ENCODE results near the gene FNIP2. TPM values are rescaled to one million over a fixed set of nuclear protein-coding genes. Genes with fewer than 3 reads are reported as not detected.
"Not testable (repeated sequence)": the region's sequence is repeated elsewhere in the genome, so short reads cannot be mapped to it uniquely, and the experiment has no call there.

The FNIP2 gene
- total RNA-seq, 1 donor, result 30.9 TPM

- H3K27me3 ChIP-seq (ENCODE audit: insufficient read depth, low read length); H3K4me3 ChIP-seq (ENCODE audit: low read length); H3K4me1 ChIP-seq (ENCODE audit: insufficient read depth, low read length); H3K9me3 ChIP-seq (ENCODE audit: low read depth, low read length): not testable (repeated sequence)
Measured at GRCh38 chr4:158900408-158900807, 131.6 kb downstream of the FNIP2 start.

DNA sequence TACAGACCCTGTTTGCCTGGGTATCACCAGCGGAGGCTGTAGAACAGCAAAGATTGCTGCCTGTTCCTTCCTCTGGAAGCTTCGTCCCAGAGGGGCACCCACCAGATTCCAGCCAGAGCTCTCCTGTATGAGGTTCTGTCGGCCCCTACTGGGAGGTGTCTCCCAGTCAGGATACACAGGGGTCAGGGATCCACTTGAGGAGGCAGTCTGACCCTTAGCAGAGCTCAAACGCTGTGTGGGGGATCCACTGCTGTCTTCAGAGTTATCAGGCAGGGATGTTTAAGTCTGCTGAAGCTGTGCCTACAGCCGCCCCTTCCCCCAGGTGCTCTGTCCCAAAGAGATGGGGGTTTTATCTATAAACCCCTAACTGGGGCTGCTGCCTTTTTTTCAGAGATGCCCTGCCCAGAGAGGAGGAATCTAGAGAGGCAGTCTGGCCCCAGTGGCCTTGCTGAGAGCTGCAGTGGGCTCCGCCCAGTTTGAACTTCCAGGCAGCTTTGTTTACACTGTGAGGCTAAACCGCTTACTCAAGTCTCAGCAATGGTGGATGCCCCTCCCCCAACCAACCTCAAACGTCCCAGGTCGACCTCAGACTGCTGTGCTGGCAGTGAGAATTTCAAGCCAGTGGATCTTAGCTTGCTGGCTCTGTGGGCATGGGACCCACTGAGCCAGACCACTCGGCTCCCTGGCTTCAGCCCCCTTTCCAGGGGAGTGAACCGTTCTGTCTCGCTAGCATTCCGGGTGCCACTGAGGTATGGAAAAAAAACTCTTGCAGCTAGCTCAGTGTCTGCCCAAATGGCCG is 133.7 kb downstream of the FNIP2 start:
- not testable (repeated sequence) for H3K9me3 ChIP-seq (ENCODE audit: low read depth, low read length); H3K4me3 ChIP-seq (ENCODE audit: low read length); H3K27me3 ChIP-seq (ENCODE audit: insufficient read depth, low read length); H3K4me1 ChIP-seq (ENCODE audit: insufficient read depth, low read length)

DNA sequence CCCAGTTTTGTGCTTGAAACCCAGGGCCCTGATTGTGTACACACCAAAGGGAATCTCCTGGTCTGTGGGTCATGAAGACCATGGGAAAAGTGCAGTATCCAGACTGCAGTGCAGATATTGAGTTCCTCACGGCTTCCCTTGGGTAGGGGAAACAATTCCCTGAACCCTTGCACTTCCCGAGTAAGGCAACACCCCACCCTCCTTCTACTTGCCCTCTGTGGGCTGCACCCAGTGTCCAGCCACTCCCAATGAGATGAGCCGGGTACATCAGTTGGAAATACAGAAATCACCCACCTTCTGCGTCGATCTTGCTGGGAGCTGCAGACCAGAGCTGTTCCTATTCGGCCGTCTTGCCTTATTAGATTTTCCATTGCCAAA is 134.2 kb downstream of the FNIP2 start:
- Histone ChIP-seq H3K4me1 (ENCODE audit: insufficient read depth, low read length) (no peaks in the 10 kb centered on the region), H3K27me3 (ENCODE audit: insufficient read depth, low read length) (no peaks in the 10 kb centered on the region), H3K9me3 (ENCODE audit: low read depth, low read length) (no peaks in the 10 kb centered on the region), H3K4me3 (ENCODE audit: low read length) (no peak overlapping the region)

GRCh38 chr4:158903472-158904043 is 134.7 kb downstream of the FNIP2 start:
- Histone ChIP-seq H3K9me3 (ENCODE audit: low read depth, low read length) (no peaks in the 10 kb centered on the region), H3K27me3 (ENCODE audit: insufficient read depth, low read length) (no peaks in the 10 kb centered on the region)

DNA sequence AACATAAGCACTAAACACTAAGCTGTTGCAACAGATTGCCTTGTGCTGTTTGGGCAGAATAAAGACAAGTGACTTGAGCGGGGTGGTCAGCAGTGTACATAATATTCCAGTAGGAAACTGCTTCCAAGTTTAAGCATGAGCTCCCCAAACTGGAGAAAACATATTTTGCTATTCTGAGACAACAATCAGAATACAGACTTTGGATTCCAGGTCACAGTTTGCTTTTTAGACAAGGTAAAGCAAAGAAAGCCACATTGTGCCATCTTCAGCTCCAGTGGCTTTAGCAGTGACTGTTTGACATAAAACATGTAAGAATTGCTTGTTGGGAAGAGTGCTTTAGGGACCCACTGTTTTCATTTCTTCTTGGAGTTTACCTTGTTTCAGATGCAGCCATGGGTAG is 136.0 kb downstream of the FNIP2 start:
- Histone ChIP-seq H3K9me3 (ENCODE audit: low read depth, low read length) (no peaks in the 10 kb centered on the region), H3K27me3 (ENCODE audit: insufficient read depth, low read length) (no peaks in the 10 kb centered on the region), H3K4me1 (ENCODE audit: insufficient read depth, low read length) (no peaks in the 10 kb centered on the region), H3K4me3 (ENCODE audit: low read length) (no peak overlapping the region)

More at GRCh38 chr4:158903472-158904043, 134.7 kb downstream of the FNIP2 start:
- Histone ChIP-seq H3K4me3 (ENCODE audit: low read length) (no peak overlapping the region), H3K4me1 (ENCODE audit: insufficient read depth, low read length) (no peaks in the 10 kb centered on the region)

DNA sequence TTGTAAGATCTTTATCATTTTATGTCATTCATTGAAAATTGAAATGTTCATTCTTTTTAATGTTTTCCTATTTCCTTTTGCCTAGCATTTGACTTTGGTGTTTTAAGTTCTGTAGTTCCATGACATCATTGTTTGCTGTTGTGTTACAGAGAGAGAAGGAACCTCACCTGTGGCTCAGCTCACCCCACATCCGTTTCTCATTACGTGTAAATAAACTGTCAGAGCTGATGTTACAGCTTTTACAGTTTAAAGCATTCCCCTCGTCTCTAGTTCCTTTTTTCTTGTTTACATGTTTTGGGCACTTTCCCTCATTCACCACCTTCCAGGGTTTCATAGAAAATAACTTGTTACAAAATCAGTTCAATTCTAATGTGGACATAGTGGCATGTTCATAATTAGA is 137.2 kb downstream of the FNIP2 start:
- no peaks in the 10 kb centered on the region for H3K9me3 ChIP-seq (ENCODE audit: low read depth, low read length)
- no peaks in the 10 kb centered on the region for H3K4me1 ChIP-seq (ENCODE audit: insufficient read depth, low read length)
- no peak overlapping the region for H3K4me3 ChIP-seq (ENCODE audit: low read length)
- H3K27me3 ChIP-seq (ENCODE audit: insufficient read depth, low read length), result no peaks in the 10 kb centered on the region

GRCh38 chr4:158912390-158912789 is 143.6 kb downstream of the FNIP2 start:
- Histone ChIP-seq H3K4me3 (ENCODE audit: low read length) (no peak overlapping the region), H3K27me3 (ENCODE audit: insufficient read depth, low read length) (no peaks in the 10 kb centered on the region), H3K4me1 (ENCODE audit: insufficient read depth, low read length) (no peaks in the 10 kb centered on the region), H3K9me3 (ENCODE audit: low read depth, low read length) (no peaks in the 10 kb centered on the region)

- Histone ChIP-seq H3K4me1 (ENCODE audit: insufficient read depth, low read length) (no peaks in the 10 kb centered on the region), H3K4me3 (ENCODE audit: low read length) (no peak overlapping the region), H3K9me3 (ENCODE audit: low read depth, low read length) (no peaks in the 10 kb centered on the region), H3K27me3 (ENCODE audit: insufficient read depth, low read length) (no peaks in the 10 kb centered on the region)
Measured at GRCh38 chr4:158912806-158913205, 144.0 kb downstream of the FNIP2 start.

DNA sequence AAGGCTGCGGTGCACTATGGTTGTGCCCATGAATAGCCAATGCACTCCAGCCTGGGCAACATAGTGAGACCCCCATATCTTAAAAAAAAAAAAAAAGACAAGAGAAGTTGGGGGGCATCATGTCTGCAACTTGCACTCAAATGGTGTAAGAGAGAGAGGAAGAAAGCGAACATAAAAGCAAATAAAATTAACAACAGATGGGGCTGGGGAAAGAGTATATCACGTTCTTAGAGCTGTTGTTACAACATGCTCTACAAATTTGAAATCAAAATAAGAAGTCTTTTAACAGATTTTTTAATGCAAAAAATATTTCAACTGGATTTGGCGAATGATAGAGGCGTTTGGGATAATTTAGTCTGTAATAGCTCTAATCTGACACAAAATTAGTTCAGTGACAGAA is 144.9 kb downstream of the FNIP2 start:
- H3K27me3 ChIP-seq (ENCODE audit: insufficient read depth, low read length), result no peaks in the 10 kb centered on the region
- H3K9me3 ChIP-seq (ENCODE audit: low read depth, low read length), result no peaks in the 10 kb centered on the region
- no peak overlapping the region for H3K4me3 ChIP-seq (ENCODE audit: low read length)
- H3K4me1 ChIP-seq (ENCODE audit: insufficient read depth, low read length), result no peaks in the 10 kb centered on the region

GRCh38 chr4:158914218-158914617 is 145.4 kb downstream of the FNIP2 start:
- H3K27me3 ChIP-seq (ENCODE audit: insufficient read depth, low read length), result no peaks in the 10 kb centered on the region
- H3K4me3 ChIP-seq (ENCODE audit: low read length), result no peak overlapping the region
- H3K4me1 ChIP-seq (ENCODE audit: insufficient read depth, low read length), result no peaks in the 10 kb centered on the region
- H3K9me3 ChIP-seq (ENCODE audit: low read depth, low read length), result no peaks in the 10 kb centered on the region

DNA sequence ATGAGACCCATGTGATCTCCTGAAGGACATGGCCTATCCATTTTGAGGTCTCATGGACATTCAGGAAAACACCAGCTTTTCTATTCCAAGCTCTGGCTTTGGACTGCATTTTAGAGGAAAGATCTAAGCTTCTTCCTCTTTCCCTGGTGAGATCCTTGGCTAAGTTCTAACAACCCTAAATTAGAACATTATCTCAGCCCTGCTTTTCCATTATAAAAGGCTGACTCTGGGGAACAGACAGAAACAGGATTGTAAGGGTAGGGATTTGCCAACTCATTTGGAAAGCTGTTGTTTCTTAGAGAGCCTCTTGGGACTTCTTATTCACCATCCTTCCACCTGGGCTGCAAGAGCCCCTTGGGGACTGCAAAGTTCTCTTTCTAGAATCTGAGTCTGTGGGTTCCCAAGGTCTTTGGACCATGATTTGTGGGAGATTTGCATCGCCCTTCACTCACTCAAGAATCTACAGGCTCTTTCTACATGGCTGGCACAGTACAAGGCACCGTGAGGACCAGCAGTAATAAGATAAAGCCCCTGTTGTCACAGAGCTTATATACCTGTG is 146.9 kb downstream of the FNIP2 start:
- Histone ChIP-seq H3K4me3 (ENCODE audit: low read length) (no peak overlapping the region), H3K27me3 (ENCODE audit: insufficient read depth, low read length) (no peaks in the 10 kb centered on the region), H3K4me1 (ENCODE audit: insufficient read depth, low read length) (no peaks in the 10 kb centered on the region), H3K9me3 (ENCODE audit: low read depth, low read length) (no peaks in the 10 kb centered on the region)

DNA sequence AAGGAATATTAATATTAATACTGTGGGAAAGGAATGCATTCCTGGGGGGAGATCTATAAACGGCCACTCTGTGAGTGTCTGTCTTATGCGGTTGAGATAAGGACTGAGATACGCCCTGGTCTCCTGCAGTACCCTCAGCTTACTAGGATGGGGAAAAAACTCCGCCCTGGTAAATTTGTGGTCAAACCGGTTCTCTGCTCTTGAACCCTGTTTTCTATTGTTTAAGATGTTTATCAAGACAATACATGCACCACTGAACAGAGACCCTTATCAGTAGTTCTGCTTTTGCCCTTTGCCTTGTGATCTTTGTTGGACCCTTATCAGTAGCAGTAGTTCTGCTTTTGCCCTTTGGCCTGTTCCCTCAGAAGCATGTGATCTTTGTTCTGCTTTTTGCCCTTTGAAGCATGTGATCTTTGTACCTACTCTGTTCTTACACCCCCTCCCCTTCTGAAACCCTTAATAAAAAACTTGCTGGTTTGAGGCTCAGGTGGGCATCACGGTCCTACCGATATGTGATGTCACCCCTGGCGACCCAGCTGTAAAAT is 151.7 kb downstream of the FNIP2 start:
- not testable (repeated sequence) for H3K9me3 ChIP-seq (ENCODE audit: low read depth, low read length); H3K27me3 ChIP-seq (ENCODE audit: insufficient read depth, low read length); H3K4me3 ChIP-seq (ENCODE audit: low read length); H3K4me1 ChIP-seq (ENCODE audit: insufficient read depth, low read length)

GRCh38 chr4:158927774-158928173 is 158.9 kb downstream of the FNIP2 start:
- not testable (repeated sequence) for H3K27me3 ChIP-seq (ENCODE audit: insufficient read depth, low read length); H3K9me3 ChIP-seq (ENCODE audit: low read depth, low read length); H3K4me1 ChIP-seq (ENCODE audit: insufficient read depth, low read length); H3K4me3 ChIP-seq (ENCODE audit: low read length)

DNA sequence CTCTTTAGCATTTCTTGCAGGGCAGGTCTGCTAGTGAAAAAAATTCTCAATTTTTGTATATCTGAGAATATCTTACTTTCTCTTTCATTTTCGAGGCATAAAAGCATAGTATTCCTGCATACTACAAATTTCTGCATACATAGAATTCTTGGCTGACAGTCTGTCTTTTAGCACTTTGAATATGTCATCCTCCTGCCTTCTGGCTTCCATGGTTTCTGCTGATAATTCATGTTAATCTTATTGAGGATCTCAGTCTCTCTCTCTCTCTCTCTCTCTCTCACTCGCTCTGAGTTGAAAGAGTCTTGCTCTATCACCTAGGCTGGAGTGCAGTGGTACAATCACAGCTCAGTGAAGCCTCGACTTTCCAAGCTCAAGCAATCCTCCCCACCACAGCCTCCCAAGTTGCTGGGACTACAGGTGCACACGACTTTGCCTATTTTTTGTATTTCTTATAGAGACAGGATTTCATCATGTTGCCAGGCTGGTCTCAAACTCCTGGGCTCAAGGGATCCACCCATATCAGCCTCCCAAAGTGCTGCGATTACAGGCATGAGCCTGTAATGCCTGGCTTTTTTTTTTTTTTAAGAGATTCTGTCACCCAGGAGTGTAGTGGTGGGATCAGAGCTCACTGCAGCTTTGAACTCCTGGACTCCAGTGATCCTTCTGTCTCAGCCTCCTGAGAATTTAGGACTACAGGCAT is 161.3 kb downstream of the FNIP2 start:
- H3K27me3 ChIP-seq (ENCODE audit: insufficient read depth, low read length), result no peaks in the 10 kb centered on the region
- no peaks in the 10 kb centered on the region for H3K9me3 ChIP-seq (ENCODE audit: low read depth, low read length)
- H3K4me1 ChIP-seq (ENCODE audit: insufficient read depth, low read length), result peaks cover 19% of the 10 kb centered on the region
- H3K4me3 ChIP-seq (ENCODE audit: low read length), result no peak overlapping the region

DNA sequence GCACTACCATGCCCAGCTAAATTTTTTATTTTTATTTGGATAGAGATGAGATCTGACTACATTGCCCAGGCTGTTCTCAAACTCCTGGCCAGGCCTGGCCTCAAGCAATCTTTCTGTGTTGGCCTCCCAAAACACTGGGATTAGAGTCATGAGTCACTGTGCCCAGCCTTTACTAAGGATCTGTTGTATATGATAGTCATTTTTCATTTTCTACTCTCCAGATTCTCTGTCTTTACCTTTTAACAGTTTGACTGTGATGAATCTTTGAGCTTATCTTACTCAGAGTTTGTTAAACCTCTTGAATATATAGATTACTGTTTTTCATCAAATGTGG is 161.8 kb downstream of the FNIP2 start:
- Histone ChIP-seq H3K4me1 (ENCODE audit: insufficient read depth, low read length) (peaks cover 24% of the 10 kb centered on the region), H3K27me3 (ENCODE audit: insufficient read depth, low read length) (no peaks in the 10 kb centered on the region), H3K4me3 (ENCODE audit: low read length) (no peak overlapping the region), H3K9me3 (ENCODE audit: low read depth, low read length) (no peaks in the 10 kb centered on the region)
